GM12878 (cell line): ENCODE data around the gene MDM1. TPM values are rescaled to one million over a fixed set of nuclear protein-coding genes. Genes with fewer than 3 reads are reported as not detected.

Experiments
- ATAC-seq: fragments of 200-7000 bp; cut with Tn5 transposase; 3 replicates; pipeline ENCODE4 v1.9.1; 2020; ENCODE audit warnings: mild to moderate bottlenecking, moderate library complexity
- BruUV-seq: library from RNA; stranded (reverse); fragments of 400-500 nt; replicated peaks from 2 replicates; lab custom pipeline; 2021; lab: Mats Ljungman, UMichigan
- CTCF ChIA-PET: fragments of 300-600 bp; sonication (Branson Sonifier 250); formaldehyde crosslinking; extraction: SDS; loops from one replicate; lab custom pipeline; 2021; ENCODE audit warnings: inconsistent platforms; lab: Yijun Ruan, JAX
- POLR2A ChIA-PET: fragments of 350-600 bp; formaldehyde crosslinking; extraction: SDS; loops from one replicate; lab custom pipeline; 2021; ENCODE audit warnings: inconsistent platforms; lab: Charles Lee
- RAD21 ChIA-PET: fragments of 300-600 bp; sonication (Branson Sonifier 250); formaldehyde crosslinking; loops from one replicate; lab custom pipeline; 2023; ENCODE audit warnings: antibody characterized with exemption; ENCODE audit not compliant: unreplicated experiment; lab: Charles Lee
- SMC1A ChIA-PET: fragments of 300-600 bp; sonication (Branson Sonifier 250); formaldehyde crosslinking; loops from one replicate; lab custom pipeline; 2023; ENCODE audit not compliant: unreplicated experiment, uncharacterized antibody; lab: Charles Lee
- DNase-seq: peaks from one replicate; pipeline ENCODE4 v3.0.0-alpha.2; 2011; ENCODE audit warnings: low read depth, low spot score
- FAIRE-seq: peaks from 3 replicates; lab custom pipeline; 2011; peaks lifted over from hg19 to GRCh38; lab: Jason Lieb, UNC
- H2AFZ ChIP-seq: 2 replicates; pipeline ENCODE4 v1.6.0; 2011; ENCODE audit warnings: low read depth, low read length, control low read depth; ENCODE audit not compliant: control insufficient read depth
- H3K27ac ChIP-seq: 2 replicates; pipeline ENCODE4 v1.5.1; 2011; ENCODE audit warnings: control low read depth; ENCODE audit not compliant: control insufficient read depth, insufficient read depth
- H3K27me3 ChIP-seq, 2 experiments: replicated peaks in 1 of 2; 2 replicates each; pipeline versions ENCODE4 v1.6.0 to v1.6.1; 2011; ENCODE audit warnings: low read length in 1 of 2; ENCODE audit not compliant: control insufficient read depth in 2 of 2, insufficient read depth in 2 of 2
- H3K36me3 ChIP-seq, 2 experiments: 2 replicates each; pipeline ENCODE4 v1.5.1; 2011; ENCODE audit warnings: low read length in 1 of 2; ENCODE audit not compliant: control insufficient read depth in 2 of 2, insufficient read depth in 2 of 2
- H3K4me1 ChIP-seq: 2 replicates; pipeline ENCODE4 v1.6.1; 2011; ENCODE audit warnings: mild to moderate bottlenecking, low read length, moderate library complexity, mixed read lengths; ENCODE audit not compliant: control insufficient read depth, insufficient read depth
- H3K4me2 ChIP-seq: 2 replicates; pipeline ENCODE4 v1.6.0; 2011; ENCODE audit warnings: control low read depth; ENCODE audit not compliant: control insufficient read depth, insufficient read depth
- H3K4me3 ChIP-seq: fragments of 200-600 bp; sonication (generic); 2 replicates; pipeline ENCODE4 v1.5.1; 2016
- H3K79me2 ChIP-seq: 2 replicates; pipeline ENCODE4 v1.6.0; 2011; ENCODE audit warnings: low read length; ENCODE audit not compliant: control insufficient read depth, insufficient read depth
- H3K9ac ChIP-seq: 2 replicates; pipeline ENCODE4 v1.8.0; 2011; ENCODE audit warnings: low read length, control low read depth, mixed read lengths; ENCODE audit not compliant: control insufficient read depth, insufficient read depth
- H3K9me3 ChIP-seq: replicated peaks from 3 replicates; pipeline ENCODE4 v1.5.1; 2011; ENCODE audit warnings: mild to moderate bottlenecking, low read length; ENCODE audit not compliant: control insufficient read depth, insufficient read depth
- H4K20me1 ChIP-seq: 2 replicates; pipeline ENCODE4 v1.6.0; 2011; ENCODE audit not compliant: control insufficient read depth, insufficient read depth
- ATF3 ChIP-seq: IDR thresholded peaks from 2 replicates; pipeline ENCODE4 v1.6.1; 2011; ENCODE audit warnings: low read depth, mild to moderate bottlenecking, low read length, moderate library complexity, borderline replicate concordance; ENCODE audit errors: extremely low read depth
- MEF2A ChIP-seq: IDR thresholded peaks from 2 replicates; pipeline ENCODE4 v1.6.1; 2011; ENCODE audit warnings: low read depth, mild to moderate bottlenecking, low read length, moderate library complexity; ENCODE audit not compliant: insufficient read depth
- PAX8 ChIP-seq: fragments of 450-650 bp; IDR thresholded peaks from 2 replicates; pipeline ENCODE4 v1.6.1; 2017; ENCODE audit warnings: mild to moderate bottlenecking, moderate library complexity
- PKNOX1 ChIP-seq: fragments of 450-650 bp; IDR thresholded peaks from 2 replicates; pipeline ENCODE4 v1.6.1; 2016; ENCODE audit warnings: mild to moderate bottlenecking
- SMAD1 ChIP-seq: fragments of 450-650 bp; IDR thresholded peaks from 2 replicates; pipeline ENCODE4 v1.6.1; 2018; ENCODE audit warnings: mild to moderate bottlenecking, low read depth; ENCODE audit not compliant: partially characterized antibody
- TARDBP ChIP-seq: IDR thresholded peaks from 2 replicates; pipeline ENCODE4 v1.6.1; 2016; ENCODE audit warnings: borderline replicate concordance
- WGBS: methylation state at CpG from one replicate; pipeline ENCODE4 v1.1.6; 2016; ENCODE audit warnings: low lambda C conversion rate; ENCODE audit not compliant: insufficient replicate concordance, insufficient coverage; ENCODE audit errors: missing lambda C conversion rate; 5-methylcytosine and 5-hydroxymethylcytosine counted together
- in situ Hi-C: fragments of 300-500 bp; cut with MboI; formaldehyde crosslinking; loops from 9 replicates; pipeline ENCODE4 v1.14.3; 2018; ENCODE audit warnings: mixed read lengths
- intact Hi-C: fragments of 100-400 bp; cut with micrococcal nuclease; formaldehyde crosslinking; loops from one replicate; pipeline ENCODE4 v1.14.2; 2022; ENCODE audit not compliant: unreplicated experiment
- polyA plus RNA-seq, 11 experiments: library from polyadenylated mRNA; depleted of rRNA in 4 of 11; unstranded in 6 of 11; stranded (reverse) in 5 of 11; fragments of >200 nt; fragmentation: Nextera tagmentation in 4 of 11; fragmentation: Illumina TruSeq in 1 of 11; extraction: Ambion mirVana in 4 of 11; extraction: Trizol in 1 of 11; gene quantifications; 1 replicate in 1 of 11; 2 replicates in 10 of 11; pipeline versions ENCODE4 v1.2.1 to v1.2.3, GENCODE V29; 2011 to 2016; ENCODE audit warnings: inconsistent platforms in 2 of 11, missing spikeins in 2 of 11, low read depth in 1 of 11
- total RNA-seq, 4 experiments: library from RNA; depleted of rRNA in 3 of 4; stranded (reverse); fragments of >200 nt in 3 of 4; fragmentation: Illumina TruSeq in 1 of 4; extraction: Trizol in 1 of 4; gene quantifications; 2 replicates each; pipeline versions ENCODE4 v1.2.1 to v1.2.3, GENCODE V29; 2013 to 2021

MDM1 gene
- total and polyA plus RNA-seq, 10 of the 15 experiments (the other 5 are each of a cell fraction or from before 2014, with no cell fraction given): 10.1 to 25.3 (median 16.5) TPM

- TF ChIP-seq PKNOX1 (peak; percentile 7; the same call in 1 of the 2 replicates), MEF2A (peak; percentile 57; the same call in 1 of the 2 replicates), TARDBP (no peak)
Observed at GRCh38 chr12:68364893-68365725, 32.9 kb upstream of the MDM1 start (continued).

- Histone ChIP-seq H3K9ac (peak overlapping the region; percentile 75; the same call in 1 of the 2 replicates), H3K27ac (peak overlapping the region; percentile 94), H3K4me1 (peaks cover 27% of the 10 kb centered on the region)
Observed at GRCh38 chr12:68364328-68364727, 32.2 kb upstream of the MDM1 start.

More at GRCh38 chr12:68364328-68364727, 32.2 kb upstream of the MDM1 start:
- H3K9me3 ChIP-seq: no peaks in the 10 kb centered on the region; the same call in 2 of the 3 replicates
- no peaks in the 10 kb centered on the region for H3K36me3 ChIP-seq
- H4K20me1 ChIP-seq: no peaks in the 10 kb centered on the region
- in situ Hi-C loops: loop anchor here (25.0 kb wide), 1 partner anchor 248 kb away; the partner anchor contains the start of gene RAP1B
- POLR2A ChIA-PET: interaction anchor here (1.0 to 2.2 kb wide), 7 partner anchors 9 to 445 kb away, joined by 3 to 15 read pairs (median 5); no protein-coding TSS in a partner anchor
- FAIRE-seq (no peak), ATAC-seq (no peak), DNase-seq (no peak)
- H3K27me3 ChIP-seq: no peaks in the 10 kb centered on the region
- peak overlapping the region; percentile 98 for H3K4me2 ChIP-seq
- peak overlapping the region; percentile 90 for H2AFZ ChIP-seq
- TF ChIP-seq SMAD1 (no peak), ATF3 (no peak), PAX8 (0 out of 2 replicates have a peak, but pooled peaks have one; percentile 53)
- H3K4me3 ChIP-seq: peak overlapping the region; percentile 53
- no peaks in the 10 kb centered on the region; the same call in 1 of the 2 replicates for H3K79me2 ChIP-seq
- SMC1A ChIA-PET: interaction anchor here (0.6 to 5.2 kb wide), 18 partner anchors 9 to 324 kb away, joined by 3 to 32 read pairs (median 5); no protein-coding TSS in a partner anchor
- CTCF ChIA-PET: interaction anchor here (1.1 to 1.9 kb wide), 4 partner anchors 10 to 248 kb away, joined by 3 to 9 read pairs (median 4); no protein-coding TSS in a partner anchor
- intact Hi-C loops: loop anchor here (2.0 kb wide), 2 partner anchors 116 to 248 kb away; no protein-coding TSS in a partner anchor
- RAD21 ChIA-PET: interaction anchor here (0.6 to 3.9 kb wide), 9 partner anchors 8 to 1008 kb away, joined by 3 to 37 read pairs (median 9); no protein-coding TSS in a partner anchor
- no TSS peak for BruUV-seq
- WGBS: 45% methylated on average over 3 of the region's 3 CpGs
